Fibroblast of upper back skin (primary cell): ENCODE measurements around the gene CTDSP2.
"Not testable (repeated sequence)": the region's sequence is repeated elsewhere in the genome, so short reads cannot be mapped to it uniquely, and the experiment has no call there.

ENCODE experiments used
- DNase-seq: peaks from one replicate; pipeline ENCODE4 v3.0.0-alpha.2; 2013

The CTDSP2 gene

GRCh38 chr12:57852200-57852599, 5.7 kb upstream of the CTDSP2 start:
- no peak for DNase-seq

GRCh38 chr12:57851552-57851951, 5.0 kb upstream of the CTDSP2 start:
- DNase-seq, result no peak

GRCh38 chr12:57850854-57851430, 4.4 kb upstream of the CTDSP2 start:
- no peak for DNase-seq

GRCh38 chr12:57849447-57849846, 2.9 kb upstream of the CTDSP2 start:
- not testable (repeated sequence) for DNase-seq

GRCh38 chr12:57849035-57849434, 2.5 kb upstream of the CTDSP2 start:
- DNase-seq, result no peak

- DNase-seq, result no peak
Measured at GRCh38 chr12:57848208-57848607, 1.7 kb upstream of the CTDSP2 start.

GRCh38 chr12:57846285-57846576, 298 bp downstream of the CTDSP2 start:
- no peak for DNase-seq

GRCh38 chr12:57845478-57846284, 848 bp downstream of the CTDSP2 start:
- DNase-seq, result no peak

GRCh38 chr12:57844709-57845477, 1.6 kb downstream of the CTDSP2 start:
- peak; percentile 79 for DNase-seq

GRCh38 chr12:57842342-57843294, 3.9 kb downstream of the CTDSP2 start:
- DNase-seq, result no peak

- no peak for DNase-seq
Measured at GRCh38 chr12:57841445-57841844, 5.1 kb downstream of the CTDSP2 start.

GRCh38 chr12:57840726-57841125, 5.8 kb downstream of the CTDSP2 start:
- DNase-seq, result peak; percentile 34

GRCh38 chr12:57839996-57840395, 6.5 kb downstream of the CTDSP2 start:
- no peak for DNase-seq

GRCh38 chr12:57838594-57839302, 7.8 kb downstream of the CTDSP2 start:
- no peak for DNase-seq

- peak; percentile 76 for DNase-seq
Measured at GRCh38 chr12:57837864-57838562, 8.5 kb downstream of the CTDSP2 start.

- DNase-seq, result peak; percentile 95
Measured at GRCh38 chr12:57836442-57837375, 9.8 kb downstream of the CTDSP2 start.

GRCh38 chr12:57835366-57836288, 10.9 kb downstream of the CTDSP2 start:
- no peak for DNase-seq

- DNase-seq, result no peak
Measured at GRCh38 chr12:57834086-57834876, 12.2 kb downstream of the CTDSP2 start.
